RWPE2 (cell line): ENCODE data around the gene CCT8L2.
"Not testable (repeated sequence)": the region's sequence is repeated elsewhere in the genome, so short reads cannot be mapped to it uniquely, and the experiment has no call there.

Source experiments
- ATAC-seq: fragments of 200-7000 bp; cut with Tn5 transposase; 3 replicates; pipeline ENCODE4 v1.9.1; 2021; ENCODE audit warnings: low read depth
- DNase-seq: peaks from one replicate; pipeline ENCODE4 v3.0.0-alpha.2; 2020; ENCODE audit warnings: low spot score
- H3K27ac ChIP-seq: fragments of 450-650 bp; 2 replicates; pipeline ENCODE4 v1.5.1; 2017; ENCODE audit warnings: mild to moderate bottlenecking; ENCODE audit not compliant: poor library complexity, severe bottlenecking
- H3K27me3 ChIP-seq: fragments of 250-450 bp; sonication (Bioruptor Pico); 2 replicates; pipeline ENCODE4 v1.5.1; 2021; ENCODE audit warnings: mild to moderate bottlenecking, moderate library complexity; ENCODE audit not compliant: insufficient read depth, poor library complexity, severe bottlenecking
- H3K36me3 ChIP-seq: fragments of 250-450 bp; sonication (Bioruptor Pico); 2 replicates; pipeline ENCODE4 v1.5.1; 2020; ENCODE audit warnings: low read depth, mild to moderate bottlenecking, moderate library complexity
- H3K4me1 ChIP-seq: fragments of 250-450 bp; sonication (Bioruptor Pico); 2 replicates; pipeline ENCODE4 v1.5.1; 2021; ENCODE audit warnings: mild to moderate bottlenecking, moderate library complexity; ENCODE audit not compliant: insufficient read depth, poor library complexity, severe bottlenecking
- H3K4me3 ChIP-seq: fragments of 250-450 bp; sonication (Bioruptor Pico); 2 replicates; pipeline ENCODE4 v1.5.1; 2021; ENCODE audit warnings: mild to moderate bottlenecking, moderate library complexity; ENCODE audit not compliant: severe bottlenecking
- H3K9me3 ChIP-seq: fragments of 250-450 bp; sonication (Bioruptor Pico); 2 replicates; pipeline ENCODE4 v1.5.1; 2021; ENCODE audit warnings: mild to moderate bottlenecking, moderate library complexity; ENCODE audit not compliant: severe bottlenecking
- TF ChIP-seq, protein P1 (sequence below): fragments of 450-650 bp; IDR thresholded peaks from one replicate; pipeline ENCODE4 v1.5.1; 2017; ENCODE audit warnings: mild to moderate bottlenecking, moderate library complexity; ENCODE audit not compliant: poor library complexity, severe bottlenecking

The CCT8L2 gene

DNA sequence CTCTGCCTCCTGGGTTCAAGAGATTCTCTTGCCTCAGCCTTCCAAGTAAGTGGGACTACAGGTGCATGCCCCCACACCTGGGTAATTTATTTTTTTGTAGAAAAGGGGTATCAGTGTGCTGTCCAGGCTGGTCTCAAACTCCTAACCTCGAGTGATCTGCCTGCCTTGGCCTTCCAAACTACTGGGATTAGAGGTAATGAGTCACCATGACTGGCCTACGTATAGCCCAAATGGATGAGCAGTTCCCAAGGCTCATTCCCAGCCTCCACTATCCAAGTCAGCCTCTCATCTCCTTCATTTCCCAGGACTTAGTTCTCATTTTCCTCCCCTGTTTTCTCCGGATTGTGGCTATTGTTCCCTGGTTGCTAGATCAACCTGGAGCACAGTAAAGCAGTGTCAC lies 5.6 kb downstream of the CCT8L2 start:
- Histone ChIP-seq H3K36me3 (no peaks in the 10 kb centered on the region), H3K4me3 (no peak overlapping the region), H3K27me3 (no peaks in the 10 kb centered on the region), H3K27ac (no peak overlapping the region), H3K4me1 (no peaks in the 10 kb centered on the region), H3K9me3 (no peaks in the 10 kb centered on the region)
- DNase-seq (no peak), ATAC-seq (no peak)
- TF ChIP-seq, protein P1, sequence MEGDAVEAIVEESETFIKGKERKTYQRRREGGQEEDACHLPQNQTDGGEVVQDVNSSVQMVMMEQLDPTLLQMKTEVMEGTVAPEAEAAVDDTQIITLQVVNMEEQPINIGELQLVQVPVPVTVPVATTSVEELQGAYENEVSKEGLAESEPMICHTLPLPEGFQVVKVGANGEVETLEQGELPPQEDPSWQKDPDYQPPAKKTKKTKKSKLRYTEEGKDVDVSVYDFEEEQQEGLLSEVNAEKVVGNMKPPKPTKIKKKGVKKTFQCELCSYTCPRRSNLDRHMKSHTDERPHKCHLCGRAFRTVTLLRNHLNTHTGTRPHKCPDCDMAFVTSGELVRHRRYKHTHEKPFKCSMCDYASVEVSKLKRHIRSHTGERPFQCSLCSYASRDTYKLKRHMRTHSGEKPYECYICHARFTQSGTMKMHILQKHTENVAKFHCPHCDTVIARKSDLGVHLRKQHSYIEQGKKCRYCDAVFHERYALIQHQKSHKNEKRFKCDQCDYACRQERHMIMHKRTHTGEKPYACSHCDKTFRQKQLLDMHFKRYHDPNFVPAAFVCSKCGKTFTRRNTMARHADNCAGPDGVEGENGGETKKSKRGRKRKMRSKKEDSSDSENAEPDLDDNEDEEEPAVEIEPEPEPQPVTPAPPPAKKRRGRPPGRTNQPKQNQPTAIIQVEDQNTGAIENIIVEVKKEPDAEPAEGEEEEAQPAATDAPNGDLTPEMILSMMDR = no peak

DNA sequence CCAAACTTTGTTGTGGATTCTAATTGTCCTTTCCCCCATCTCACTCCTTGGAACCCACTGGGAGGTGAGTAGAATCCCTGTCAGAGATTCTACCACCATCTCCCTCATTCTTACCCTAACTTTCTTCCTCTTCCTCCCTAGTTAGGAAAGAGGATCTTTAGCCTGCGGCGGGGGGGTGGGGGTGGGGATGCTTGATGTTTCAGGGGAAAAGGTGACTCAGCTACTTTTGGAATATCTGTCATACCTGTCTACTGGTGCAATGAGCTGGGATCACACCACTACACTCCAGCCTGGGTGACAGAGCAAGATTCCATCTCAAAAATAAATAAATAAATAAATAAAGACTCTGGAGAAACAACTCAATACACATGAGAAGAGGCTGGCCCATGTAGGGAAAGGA lies 6.4 kb downstream of the CCT8L2 start:
- Histone ChIP-seq H3K4me3 (no peak overlapping the region), H3K4me1 (no peaks in the 10 kb centered on the region), H3K27ac (no peak overlapping the region), H3K36me3 (no peaks in the 10 kb centered on the region), H3K9me3 (no peaks in the 10 kb centered on the region), H3K27me3 (no peaks in the 10 kb centered on the region)
- TF ChIP-seq, protein P1 = no peak
- ATAC-seq (no peak), DNase-seq (no peak)

DNA sequence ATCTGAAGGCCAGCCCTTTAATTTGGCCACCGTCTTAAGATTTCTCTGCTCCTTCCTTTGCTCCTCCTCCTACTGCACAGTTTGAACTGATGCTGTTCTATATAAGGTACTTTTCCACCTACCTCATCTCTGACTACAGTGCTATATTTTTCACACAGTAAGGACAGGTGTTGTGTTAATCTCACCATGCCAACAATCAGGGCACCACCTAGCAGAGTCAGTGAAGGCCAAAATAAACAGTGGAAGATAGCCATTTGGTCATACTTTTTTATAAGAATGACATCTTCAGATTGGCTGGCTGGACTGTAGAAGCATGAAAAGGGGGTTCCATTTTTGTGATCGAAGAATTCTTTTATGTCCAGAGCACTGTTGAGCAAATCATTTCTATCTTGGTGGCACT lies 11.7 kb downstream of the CCT8L2 start:
- not testable (repeated sequence) for H3K27ac ChIP-seq, DNase-seq, H3K9me3 ChIP-seq, H3K4me1 ChIP-seq, ATAC-seq, H3K27me3 ChIP-seq, H3K36me3 ChIP-seq, H3K4me3 ChIP-seq

DNA sequence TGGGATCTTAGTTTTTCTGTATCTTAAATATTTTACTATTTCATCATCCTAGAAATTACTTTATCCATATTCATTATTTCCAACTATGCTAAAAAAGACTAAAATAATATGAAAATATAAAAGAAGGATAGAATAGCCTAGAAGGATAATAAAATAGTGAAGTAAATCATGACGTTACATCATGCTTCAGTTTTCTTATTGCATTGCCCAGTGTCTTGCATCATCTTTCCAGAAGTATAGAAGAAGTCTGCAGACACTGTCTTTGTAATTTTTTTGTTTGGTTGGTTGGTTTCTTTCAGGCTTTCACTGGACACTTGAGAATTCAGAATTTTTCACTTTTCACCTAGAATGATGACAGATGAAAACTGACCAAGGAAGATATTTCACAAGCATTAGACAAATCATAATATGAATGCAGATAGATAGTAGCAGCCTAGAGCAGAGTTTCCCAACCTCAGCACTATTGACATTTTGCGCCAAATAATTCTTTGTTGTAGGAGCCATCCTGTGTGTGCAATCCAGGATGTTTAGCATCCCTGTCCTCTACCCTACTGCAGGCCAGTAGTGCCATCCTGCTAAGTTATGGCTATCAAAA lies 23.3 kb downstream of the CCT8L2 start:
- H3K4me1 ChIP-seq, H3K4me3 ChIP-seq, DNase-seq, ATAC-seq, H3K9me3 ChIP-seq, H3K27me3 ChIP-seq, H3K27ac ChIP-seq, H3K36me3 ChIP-seq: not testable (repeated sequence)

DNA sequence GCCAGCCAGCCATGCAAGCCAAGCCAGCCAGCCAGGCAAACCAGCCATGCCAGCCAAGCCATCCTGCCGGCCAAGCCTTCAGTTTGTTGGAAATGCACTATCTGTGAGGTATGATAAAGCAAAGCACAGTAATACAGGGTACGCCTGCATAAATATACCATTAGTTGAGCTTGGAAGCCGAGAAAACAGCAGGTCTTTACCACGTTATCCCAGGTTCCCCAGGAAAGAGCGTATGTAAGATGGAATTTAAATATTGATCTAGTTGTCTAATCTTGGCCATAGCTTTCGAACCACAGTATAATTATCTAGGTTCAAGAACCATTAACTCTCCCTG lies 24.2 kb downstream of the CCT8L2 start:
- no peaks in the 10 kb centered on the region for H3K36me3 ChIP-seq
- H3K4me3 ChIP-seq = no peak overlapping the region
- TF ChIP-seq, protein P1 = no peak
- no peaks in the 10 kb centered on the region for H3K4me1 ChIP-seq
- H3K9me3 ChIP-seq = no peaks in the 10 kb centered on the region
- ATAC-seq = no peak
- no peak overlapping the region for H3K27ac ChIP-seq
- no peak for DNase-seq
- no peaks in the 10 kb centered on the region for H3K27me3 ChIP-seq

DNA sequence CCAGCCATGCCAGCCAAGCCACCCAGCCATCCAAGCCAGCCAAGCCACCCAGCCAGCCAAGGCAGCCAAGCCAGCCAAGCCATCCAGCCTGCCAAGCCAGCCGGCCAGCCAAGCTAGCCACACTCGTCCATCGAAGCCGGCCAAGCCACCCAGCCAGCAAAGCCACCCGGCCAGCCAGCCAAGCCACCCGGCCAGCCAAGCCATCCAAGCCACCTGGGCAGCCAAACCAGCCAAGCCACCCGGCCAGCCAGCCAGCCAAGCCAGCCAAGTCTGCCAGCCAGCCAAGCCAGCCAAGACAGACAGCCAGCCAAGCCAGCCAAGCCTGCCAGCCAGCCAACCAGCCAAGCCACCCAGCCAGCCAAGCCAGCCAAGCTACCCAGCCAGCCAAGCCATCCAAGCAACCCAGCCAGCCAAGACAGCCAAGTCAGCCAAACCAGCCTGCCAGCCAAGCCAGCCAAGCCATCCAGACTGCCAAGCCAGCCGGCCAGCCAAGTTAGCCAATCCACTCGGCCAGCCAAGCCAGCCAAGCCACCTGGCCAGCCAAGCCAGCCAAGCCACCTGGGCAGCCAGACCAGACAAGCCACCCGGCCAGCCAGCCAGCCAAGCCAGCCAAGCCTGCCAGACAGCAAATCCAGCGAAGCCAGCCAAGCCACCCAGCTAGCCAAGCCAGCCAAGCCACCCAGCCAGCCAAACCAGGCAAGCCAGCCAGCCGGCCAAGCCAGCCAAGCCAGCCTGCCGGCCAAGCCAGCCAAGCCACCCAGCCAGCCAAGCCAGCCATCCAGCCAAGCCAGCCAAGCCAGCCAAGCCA lies 24.8 kb downstream of the CCT8L2 start:
- peak; percentile 68 for DNase-seq
- H3K27me3 ChIP-seq, H3K36me3 ChIP-seq, H3K4me3 ChIP-seq, H3K9me3 ChIP-seq, H3K27ac ChIP-seq, ATAC-seq, H3K4me1 ChIP-seq: not testable (repeated sequence)

DNA sequence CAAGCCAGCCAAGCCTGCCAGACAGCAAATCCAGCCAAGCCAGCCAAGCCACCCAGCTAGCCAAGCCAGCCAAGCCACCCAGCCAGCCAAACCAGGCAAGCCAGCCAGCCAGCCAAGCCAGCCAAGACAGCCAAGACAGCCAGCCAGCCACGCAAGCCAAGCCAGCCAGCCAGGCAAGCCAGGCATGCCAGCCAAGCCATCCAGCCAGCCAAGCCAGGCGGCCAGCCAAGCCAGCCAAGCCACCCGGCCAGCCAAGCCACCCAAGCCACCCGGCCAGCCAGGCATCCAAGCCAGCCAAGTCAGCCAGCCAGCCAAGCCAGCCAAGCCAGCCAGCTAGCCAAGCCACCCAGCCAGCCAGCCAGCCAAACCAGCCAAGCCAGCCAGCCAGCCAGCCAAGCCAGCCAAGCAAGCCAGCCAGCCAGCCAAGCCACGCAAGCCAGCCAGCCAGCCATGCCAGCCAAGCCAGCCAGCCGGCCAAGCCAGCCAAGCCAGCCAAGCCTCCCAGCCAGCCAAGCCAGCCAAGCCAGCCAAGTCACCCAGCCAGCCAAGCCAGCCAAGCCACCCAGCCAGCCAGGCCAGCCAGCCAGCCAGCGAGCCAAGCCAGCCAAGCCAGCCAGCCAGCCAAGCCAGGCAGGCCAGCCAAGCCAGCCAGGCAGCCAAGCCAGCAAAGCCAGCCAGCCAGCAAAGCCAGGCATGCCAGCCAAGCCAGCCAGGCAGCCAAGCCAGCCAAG lies 26.0 kb downstream of the CCT8L2 start:
- ATAC-seq, H3K4me1 ChIP-seq, H3K4me3 ChIP-seq, H3K27ac ChIP-seq, H3K36me3 ChIP-seq, H3K27me3 ChIP-seq, H3K9me3 ChIP-seq: not testable (repeated sequence)
- DNase-seq = peak; percentile 34

DNA sequence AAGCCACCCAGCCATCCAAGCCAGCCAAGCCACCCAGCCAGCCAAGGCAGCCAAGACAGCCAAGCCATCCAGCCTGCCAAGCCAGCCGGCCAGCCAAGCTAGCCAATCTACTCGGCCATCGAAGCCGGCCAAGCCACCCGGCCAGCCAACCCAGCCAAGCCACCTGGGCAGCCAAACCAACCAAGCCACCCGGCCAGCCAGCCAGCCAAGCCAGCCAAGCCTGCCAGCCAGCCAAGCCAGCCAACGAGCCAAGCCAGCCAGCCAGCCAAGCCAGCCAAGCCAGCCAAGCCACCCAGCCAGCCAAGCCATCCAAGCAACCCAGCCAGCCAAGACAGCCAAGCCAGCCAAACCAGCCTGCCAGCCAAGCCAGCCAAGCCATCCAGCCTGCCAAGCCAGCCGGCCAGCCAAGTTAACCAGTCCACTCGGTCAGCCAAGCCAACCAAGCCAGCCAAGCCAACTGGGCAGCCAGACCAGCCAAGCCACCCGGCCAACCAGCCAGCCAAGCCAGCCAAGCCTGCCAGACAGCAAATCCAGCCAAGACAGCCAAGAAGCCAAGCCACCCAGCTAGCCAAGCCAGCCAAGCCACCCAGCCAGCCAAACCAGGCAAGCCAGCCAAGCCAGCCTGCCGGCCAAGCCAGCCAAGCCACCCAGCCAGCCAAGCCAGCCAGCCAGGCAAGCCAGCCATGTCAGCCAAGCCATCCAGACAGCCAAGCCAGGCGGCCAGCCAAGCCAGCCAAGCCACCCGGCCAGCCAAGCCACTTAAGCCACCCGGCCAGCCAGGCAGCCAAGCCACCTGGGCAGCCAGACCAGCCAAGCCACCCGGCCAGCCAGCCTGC lies 26.8 kb downstream of the CCT8L2 start:
- peak; percentile 44 for DNase-seq
- not testable (repeated sequence) for H3K27ac ChIP-seq, H3K9me3 ChIP-seq, H3K36me3 ChIP-seq, H3K4me3 ChIP-seq, H3K27me3 ChIP-seq, ATAC-seq, H3K4me1 ChIP-seq
